PFSK-1 (cell line): Measurements from ENCODE around the gene C5orf24.

Experiments used
- FOXP2 ChIP-seq: optimal IDR thresholded peaks from 2 replicates; pipeline ENCODE3; 2011; ENCODE audit warnings: borderline replicate concordance, control low read depth, inconsistent platforms; ENCODE audit not compliant: insufficient read depth; ENCODE audit errors: extremely low read length, extremely low read depth
- POLR2AphosphoS5 ChIP-seq: IDR thresholded peaks from 2 replicates; pipeline ENCODE4 v1.6.1; 2012; ENCODE audit warnings: low read depth, mild to moderate bottlenecking, control low read depth, low read length, moderate library complexity
- SIN3A ChIP-seq: IDR thresholded peaks from 2 replicates; pipeline ENCODE4 v1.6.1; 2012; ENCODE audit warnings: mild to moderate bottlenecking, low read length, moderate library complexity, borderline replicate concordance; ENCODE audit not compliant: insufficient read depth
- TAF1 ChIP-seq: IDR thresholded peaks from 2 replicates; pipeline ENCODE4 v1.6.1; 2012; ENCODE audit warnings: low read length, control low read depth, borderline replicate concordance; ENCODE audit not compliant: insufficient read depth
- TF ChIP-seq, protein P1 (sequence below), 2 experiments: IDR thresholded peaks; 2 replicates each; pipeline versions ENCODE4 v1.6.1 to v1.8.0; 2011 to 2012; ENCODE audit warnings: low read depth in 2 of 2, low read length in 2 of 2, control low read depth in 1 of 2, inconsistent platforms in 1 of 2, mild to moderate bottlenecking in 1 of 2, moderate library complexity in 1 of 2; ENCODE audit not compliant: insufficient read depth in 1 of 2

C5orf24 gene

DNA sequence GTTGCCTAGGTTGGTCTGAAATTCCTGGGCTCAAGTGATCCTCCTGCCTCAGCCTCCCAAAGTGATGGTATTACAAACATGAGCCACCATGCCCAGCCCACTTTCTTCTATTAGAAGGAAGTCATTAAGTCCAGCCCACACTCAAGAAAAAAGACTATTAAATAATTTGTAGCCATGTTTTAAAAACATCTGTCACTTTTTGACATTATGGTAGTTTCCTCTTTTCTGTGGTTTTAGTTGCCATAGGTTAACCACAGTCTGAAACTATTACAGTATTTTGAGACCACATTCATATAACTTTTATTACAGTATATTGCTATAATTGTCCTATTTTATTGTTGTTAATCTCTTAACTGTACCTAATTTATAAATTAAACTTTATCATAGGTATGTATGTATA, 31.9 kb upstream of the C5orf24 start:
- TF ChIP-seq, protein P1, sequence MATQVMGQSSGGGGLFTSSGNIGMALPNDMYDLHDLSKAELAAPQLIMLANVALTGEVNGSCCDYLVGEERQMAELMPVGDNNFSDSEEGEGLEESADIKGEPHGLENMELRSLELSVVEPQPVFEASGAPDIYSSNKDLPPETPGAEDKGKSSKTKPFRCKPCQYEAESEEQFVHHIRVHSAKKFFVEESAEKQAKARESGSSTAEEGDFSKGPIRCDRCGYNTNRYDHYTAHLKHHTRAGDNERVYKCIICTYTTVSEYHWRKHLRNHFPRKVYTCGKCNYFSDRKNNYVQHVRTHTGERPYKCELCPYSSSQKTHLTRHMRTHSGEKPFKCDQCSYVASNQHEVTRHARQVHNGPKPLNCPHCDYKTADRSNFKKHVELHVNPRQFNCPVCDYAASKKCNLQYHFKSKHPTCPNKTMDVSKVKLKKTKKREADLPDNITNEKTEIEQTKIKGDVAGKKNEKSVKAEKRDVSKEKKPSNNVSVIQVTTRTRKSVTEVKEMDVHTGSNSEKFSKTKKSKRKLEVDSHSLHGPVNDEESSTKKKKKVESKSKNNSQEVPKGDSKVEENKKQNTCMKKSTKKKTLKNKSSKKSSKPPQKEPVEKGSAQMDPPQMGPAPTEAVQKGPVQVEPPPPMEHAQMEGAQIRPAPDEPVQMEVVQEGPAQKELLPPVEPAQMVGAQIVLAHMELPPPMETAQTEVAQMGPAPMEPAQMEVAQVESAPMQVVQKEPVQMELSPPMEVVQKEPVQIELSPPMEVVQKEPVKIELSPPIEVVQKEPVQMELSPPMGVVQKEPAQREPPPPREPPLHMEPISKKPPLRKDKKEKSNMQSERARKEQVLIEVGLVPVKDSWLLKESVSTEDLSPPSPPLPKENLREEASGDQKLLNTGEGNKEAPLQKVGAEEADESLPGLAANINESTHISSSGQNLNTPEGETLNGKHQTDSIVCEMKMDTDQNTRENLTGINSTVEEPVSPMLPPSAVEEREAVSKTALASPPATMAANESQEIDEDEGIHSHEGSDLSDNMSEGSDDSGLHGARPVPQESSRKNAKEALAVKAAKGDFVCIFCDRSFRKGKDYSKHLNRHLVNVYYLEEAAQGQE (IDR thresholded peaks at IDR 0.05; ENCODE audit: insufficient read depth in 1 of 2, low read depth in 2 of 2, low read length in 2 of 2) = no peak
- TF ChIP-seq POLR2AphosphoS5 (no peak), SIN3A (no peak), TAF1 (no peak), FOXP2 (no peak)

DNA sequence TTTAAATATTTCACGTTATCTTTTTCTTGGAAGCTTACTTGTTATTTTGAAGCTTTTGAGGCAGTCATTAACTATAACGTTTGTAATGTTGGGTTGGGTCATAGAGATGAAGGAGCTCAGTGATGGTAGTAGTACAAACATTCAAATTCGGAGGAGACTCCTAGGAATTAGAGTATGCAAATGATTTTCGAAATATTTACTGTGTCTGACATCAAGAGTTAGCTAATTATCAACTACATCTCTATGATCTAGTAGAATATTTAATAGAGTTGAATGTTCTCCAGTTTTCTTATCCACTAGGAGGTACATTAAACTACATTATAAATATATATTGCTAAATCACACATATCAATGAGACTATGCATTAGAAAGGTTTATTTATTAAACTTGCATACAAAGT, 28.8 kb upstream of the C5orf24 start:
- TF ChIP-seq POLR2AphosphoS5 (no peak), FOXP2 (no peak), TAF1 (no peak), SIN3A (no peak)
- TF ChIP-seq, protein P1 (IDR thresholded peaks at IDR 0.05; ENCODE audit: insufficient read depth in 1 of 2, low read depth in 2 of 2, low read length in 2 of 2) = no peak

DNA sequence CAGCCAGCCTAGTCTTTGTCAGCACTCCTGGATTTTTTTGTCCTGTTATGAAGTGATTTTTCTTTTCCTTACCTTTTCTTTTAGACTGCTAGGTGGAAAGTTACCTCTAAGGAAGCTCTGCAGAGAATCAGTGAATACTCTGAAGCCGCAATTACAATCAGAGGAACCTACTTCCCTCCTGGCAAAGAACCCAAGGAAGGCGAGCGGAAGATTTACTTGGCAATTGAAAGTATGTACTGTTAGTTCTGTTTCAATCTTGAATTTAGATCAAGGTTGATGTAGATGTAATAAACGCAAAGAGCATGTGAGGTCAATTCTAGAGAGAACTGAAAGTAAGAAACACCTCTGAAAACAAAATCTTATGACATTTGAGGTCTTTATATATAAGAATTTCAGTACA, 27.0 kb upstream of the C5orf24 start:
- TF ChIP-seq, protein P1 (IDR thresholded peaks at IDR 0.05; ENCODE audit: insufficient read depth in 1 of 2, low read depth in 2 of 2, low read length in 2 of 2) = no peak
- no peak for TF ChIP-seq FOXP2
- TF ChIP-seq POLR2AphosphoS5 = no peak
- no peak for TF ChIP-seq TAF1
- no peak for TF ChIP-seq SIN3A

DNA sequence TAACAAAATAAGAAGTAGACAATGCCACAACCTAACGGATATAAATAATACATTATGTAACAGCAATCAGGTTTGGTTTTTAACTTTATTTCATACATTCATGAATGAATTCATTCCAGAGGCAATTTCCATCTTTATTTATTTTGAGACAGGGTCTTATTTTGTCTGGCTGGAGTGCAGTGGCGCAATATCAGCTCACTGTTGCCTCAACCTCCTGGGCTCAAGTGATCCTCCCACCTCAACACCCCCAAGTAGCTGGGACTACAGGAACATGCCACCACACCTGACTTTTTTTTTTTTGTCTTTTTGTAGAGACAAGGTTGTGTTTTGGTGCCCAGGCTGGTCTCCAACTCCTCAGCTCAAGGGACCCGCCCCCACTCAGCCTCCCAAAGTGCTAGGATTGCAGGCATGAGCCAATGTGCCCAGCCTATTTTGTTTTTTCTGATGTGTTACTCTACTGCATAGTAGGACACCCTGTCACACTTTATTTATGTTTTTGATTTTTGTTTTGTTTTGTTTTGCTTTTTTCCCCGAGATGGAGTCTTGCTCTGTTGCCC, 26.3 kb upstream of the C5orf24 start:
- TF ChIP-seq TAF1 = no peak
- TF ChIP-seq POLR2AphosphoS5 = no peak
- no peak for TF ChIP-seq FOXP2
- TF ChIP-seq SIN3A = no peak
- TF ChIP-seq, protein P1 (IDR thresholded peaks at IDR 0.05; ENCODE audit: insufficient read depth in 1 of 2, low read depth in 2 of 2, low read length in 2 of 2) = no peak

DNA sequence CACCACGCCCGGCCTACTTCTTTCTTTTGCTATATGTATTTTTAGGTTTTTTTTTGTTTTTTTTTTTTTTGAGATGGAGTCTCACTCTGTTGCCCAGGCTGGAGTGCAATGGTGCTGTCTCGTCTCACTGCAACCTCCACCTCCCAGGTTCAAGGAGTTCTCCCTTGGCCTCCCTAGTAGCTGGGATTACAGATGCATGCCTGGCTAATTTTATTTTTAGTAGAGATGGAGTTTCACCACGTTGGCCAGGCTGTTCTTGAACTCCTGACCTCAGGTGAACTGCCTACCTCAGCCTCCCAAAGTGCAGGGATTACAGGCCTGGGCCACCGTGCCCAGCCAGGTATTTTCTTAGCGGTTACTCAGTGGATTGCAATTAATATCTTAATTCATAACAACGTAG, 23.9 kb upstream of the C5orf24 start:
- TF ChIP-seq TAF1 = no peak
- TF ChIP-seq POLR2AphosphoS5 = no peak
- TF ChIP-seq, protein P1 (IDR thresholded peaks at IDR 0.05; ENCODE audit: insufficient read depth in 1 of 2, low read depth in 2 of 2, low read length in 2 of 2) = no peak
- TF ChIP-seq FOXP2 = no peak
- no peak for TF ChIP-seq SIN3A
